ENCODE results near the gene EOLA1.
"Not testable (repeated sequence)": the region's sequence is repeated elsewhere in the genome, so short reads cannot be mapped to it uniquely, and the experiment has no call there.

The EOLA1 gene

DNA sequence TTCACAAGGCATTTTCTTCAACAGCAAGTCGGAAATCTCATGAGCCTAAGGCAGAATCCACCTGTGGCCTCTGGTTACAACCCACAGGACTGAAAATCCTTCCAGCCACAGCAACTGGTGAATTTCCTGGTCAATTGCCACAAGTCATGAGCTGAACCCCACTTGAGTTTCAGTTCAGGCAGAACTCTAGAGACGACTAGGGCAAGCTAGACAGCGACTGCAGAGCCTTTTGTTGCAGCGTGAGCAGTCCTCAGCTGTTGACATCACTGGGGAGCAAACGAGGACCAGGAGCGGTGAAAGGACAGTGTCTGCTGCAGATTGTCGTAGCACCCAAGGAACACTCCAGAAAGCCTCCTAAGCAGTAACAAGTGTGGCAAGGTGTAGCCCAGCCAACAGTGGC, 55.1 kb downstream of the EOLA1 start:
- H3K9ac ChIP-seq (ENCODE audit: low read length); H3K79me2 ChIP-seq (ENCODE audit: control insufficient read depth, insufficient read depth, low read length); H2BK5ac ChIP-seq (ENCODE audit: low read length); H3K4ac ChIP-seq (ENCODE audit: low read depth, low read length); H2AK5ac ChIP-seq (ENCODE audit: low read length); H3K36me3 ChIP-seq (ENCODE audit: control insufficient read depth, insufficient read depth, low read length); H3K56ac ChIP-seq (ENCODE audit: low read length); H3K27me3 ChIP-seq (ENCODE audit: insufficient read depth, low read length, poor library complexity); H3K23ac ChIP-seq (ENCODE audit: low read length); H4K5ac ChIP-seq (ENCODE audit: low read length); H2BK15ac ChIP-seq (replicated peaks; ENCODE audit: low read depth); H3K79me1 ChIP-seq (ENCODE audit: low read length); H3K27ac ChIP-seq (ENCODE audit: low read depth, low read length); DNase-seq; H3K18ac ChIP-seq (ENCODE audit: low read length); H3K4me3 ChIP-seq (ENCODE audit: low read length); H3K4me2 ChIP-seq (ENCODE audit: low read length); H4K8ac ChIP-seq (ENCODE audit: low read depth, low read length); H2BK120ac ChIP-seq (ENCODE audit: low read depth, low read length); H3K4me1 ChIP-seq (ENCODE audit: control insufficient read depth, low read depth, low read length): not testable (repeated sequence)
- no CpG with 5 or more reads among the region's 7 CpGs for WGBS (ENCODE audit: extremely low coverage, insufficient coverage, low lambda C conversion rate)

Data from mesendoderm (in vitro differentiated cells).